Gastrocnemius medialis (tissue), 4 donors: ENCODE results near the gene CHCHD6.

Experiments
- CTCF ChIP-seq, 5 experiments: fragments of 450-650 bp in 3 of 5; fragments of 200-600 bp in 2 of 5; sonication (generic) in 2 of 5; IDR thresholded peaks in 4 of 5; conservative IDR thresholded peaks in 1 of 5; 1 replicate in 4 of 5; 2 replicates in 1 of 5; pipeline ENCODE4 v1.5.1; 2016 to 2019; ENCODE audit warnings: antibody characterized with exemption in 5 of 5, mild to moderate bottlenecking in 3 of 5, moderate library complexity in 3 of 5
- POLR2A ChIP-seq, 2 donors: fragments of 450-650 bp; IDR thresholded peaks; one replicate each; pipeline ENCODE4 v1.6.1; 2017; ENCODE audit warnings: antibody characterized with exemption in 2 of 2, mild to moderate bottlenecking in 2 of 2, moderate library complexity in 2 of 2

- TF ChIP-seq CTCF (IDR thresholded peaks at IDR 0.05 in 4 of 5, conservative IDR thresholded peaks at IDR 0.05 in 1 of 5), result peak; percentile 77 to 89 (median 84)
- TF ChIP-seq POLR2A (IDR thresholded peaks at IDR 0.05), result no peak
Measured at GRCh38 chr3:126752303-126753190, 48.5 kb downstream of the CHCHD6 start.
